GM19238 (cell line): ENCODE data around the gene MCAT.
"Not testable (repeated sequence)": the region's sequence is repeated elsewhere in the genome, so short reads cannot be mapped to it uniquely, and the experiment has no call there.

Experiments
- DNase-seq: peaks from one replicate; pipeline ENCODE4 v3.0.0; 2011; ENCODE audit warnings: low spot score; ENCODE audit not compliant: insufficient read length

MCAT gene

DNA sequence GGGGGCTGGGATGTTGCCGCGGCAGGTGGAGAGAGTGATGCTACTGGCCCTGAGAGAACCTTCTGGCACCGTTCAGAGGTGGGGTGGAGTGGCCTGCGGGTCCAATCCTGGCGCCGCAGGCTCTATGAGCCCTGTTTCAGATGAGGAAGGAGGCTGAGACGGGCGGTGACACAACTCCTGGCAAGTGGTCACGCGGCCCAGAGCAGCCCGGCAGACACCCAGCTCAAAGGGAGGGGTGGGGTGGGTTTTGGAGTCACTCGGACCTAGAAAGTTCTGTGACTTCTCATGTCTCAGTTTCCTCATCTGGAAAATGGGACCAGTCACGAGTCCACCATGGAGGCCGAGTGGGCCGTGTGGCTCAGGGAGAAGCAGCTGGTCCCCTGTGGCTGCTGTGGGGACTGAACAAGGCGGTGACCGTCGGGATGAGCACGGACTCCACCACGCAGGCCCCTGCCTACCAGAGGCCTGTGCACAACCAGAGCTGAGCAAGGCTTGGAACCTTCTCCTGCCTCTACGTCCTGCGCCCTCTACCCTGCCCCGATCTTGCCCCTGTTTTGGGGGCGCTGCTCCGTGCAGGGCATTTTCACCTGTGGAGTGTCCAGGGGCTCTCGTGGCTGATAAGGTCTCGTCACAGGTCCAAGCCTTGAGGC, 11.8 kb upstream of the MCAT start:
- no peak for DNase-seq

DNA sequence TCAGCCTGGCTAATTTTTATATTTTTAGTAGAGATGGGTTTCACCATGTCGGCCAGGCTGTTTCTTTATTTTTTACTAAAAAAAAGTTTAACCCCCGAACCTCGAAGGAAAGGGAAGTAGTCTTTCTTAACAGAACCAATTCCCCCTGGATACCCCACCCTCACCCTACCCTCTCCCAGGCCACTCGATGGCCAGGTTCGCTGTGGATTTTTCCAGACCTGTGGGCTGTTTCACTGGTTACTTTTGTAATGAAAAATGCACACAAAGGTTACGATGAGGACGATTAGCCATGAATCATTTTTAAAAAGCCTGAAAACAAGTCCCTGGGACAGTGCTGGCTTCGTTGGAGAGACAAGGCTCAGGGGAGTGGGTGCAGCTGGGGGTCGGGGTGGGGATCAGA, 10.7 kb upstream of the MCAT start:
- DNase-seq = no peak

- DNase-seq = no peak
These were observed 9.3 kb upstream of the MCAT start for GRCh38 chr22:43152357-43153071.

DNA sequence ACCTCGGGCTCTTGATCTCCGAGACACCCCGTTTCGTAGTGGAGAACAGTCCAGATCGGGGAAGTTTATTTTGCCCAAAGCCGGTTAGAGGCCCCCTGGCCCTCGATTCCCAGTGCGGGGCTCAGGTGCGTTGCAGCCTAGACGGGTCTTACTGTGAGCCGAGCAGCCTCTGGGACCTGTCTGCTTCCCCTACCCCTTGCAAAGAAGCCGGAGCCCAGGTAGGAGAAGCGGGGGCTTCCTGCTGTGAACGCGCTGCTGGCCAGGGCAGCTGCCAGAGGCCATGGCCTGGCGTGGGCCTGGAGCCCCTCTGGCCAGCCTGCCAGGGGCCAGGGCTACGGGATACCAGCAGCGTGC, 8.8 kb upstream of the MCAT start:
- no peak for DNase-seq

GRCh38 chr22:43151251-43152002, 8.2 kb upstream of the MCAT start, which contains the start of gene TSPO:
Gene TSPO (plus strand): TSS chr22:43151559. CDS start chr22:43159239, 7,680 bp downstream.
- peak; percentile 60 for DNase-seq

- no peak for DNase-seq
These were observed 7.6 kb upstream of the MCAT start for GRCh38 chr22:43150731-43151206.

- DNase-seq = no peak
These were observed 5.4 kb upstream of the MCAT start for GRCh38 chr22:43148581-43148980.

DNA sequence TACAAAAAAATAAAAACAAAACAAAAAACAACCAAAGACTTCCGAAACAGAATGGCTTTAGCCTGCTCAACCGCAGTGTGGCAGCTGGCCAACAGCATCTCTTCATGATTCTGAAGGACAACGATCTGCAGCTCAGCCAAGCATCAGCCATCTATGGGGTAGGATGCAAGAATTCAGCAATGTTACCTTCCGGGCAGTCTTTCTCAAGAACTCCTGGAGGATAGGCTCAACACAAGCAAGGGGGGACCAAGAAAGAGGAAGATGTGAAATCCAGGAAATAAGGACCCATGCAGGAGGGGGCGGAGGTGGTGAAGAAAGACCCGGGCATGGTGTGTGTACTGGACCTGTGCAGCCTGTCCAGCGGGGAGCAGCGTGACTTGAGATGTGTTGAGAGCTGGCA, 4.6 kb upstream of the MCAT start:
- DNase-seq = no peak

GRCh38 chr22:43146332-43146731, 3.1 kb upstream of the MCAT start:
- not testable (repeated sequence) for DNase-seq

- not testable (repeated sequence) for DNase-seq
These were observed 2.2 kb upstream of the MCAT start for GRCh38 chr22:43145371-43145770.

DNA sequence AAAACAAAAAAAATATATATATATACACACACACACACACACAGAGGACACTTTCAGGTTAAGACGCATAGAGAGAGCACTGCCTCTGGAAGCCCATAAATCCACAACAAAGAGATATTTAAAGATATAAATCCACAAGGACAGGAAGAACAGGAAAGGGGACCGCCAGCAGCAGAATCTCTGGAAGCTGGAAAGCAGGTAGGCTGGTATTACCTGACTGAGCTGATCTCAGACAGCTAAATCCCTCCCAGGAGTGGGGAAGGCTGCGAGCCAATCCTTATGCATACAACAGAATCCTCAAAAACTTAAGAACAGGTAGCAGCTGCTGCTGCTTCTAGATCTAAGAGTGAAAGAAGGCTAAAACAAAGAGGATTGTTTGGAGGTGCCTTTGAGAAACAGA, 1.8 kb upstream of the MCAT start:
- no peak for DNase-seq

- no peak for DNase-seq
These were observed 6.4 kb downstream of the MCAT start for GRCh38 chr22:43136801-43137200.

GRCh38 chr22:43136255-43136654, 6.9 kb downstream of the MCAT start:
- peak; percentile 78 for DNase-seq

DNA sequence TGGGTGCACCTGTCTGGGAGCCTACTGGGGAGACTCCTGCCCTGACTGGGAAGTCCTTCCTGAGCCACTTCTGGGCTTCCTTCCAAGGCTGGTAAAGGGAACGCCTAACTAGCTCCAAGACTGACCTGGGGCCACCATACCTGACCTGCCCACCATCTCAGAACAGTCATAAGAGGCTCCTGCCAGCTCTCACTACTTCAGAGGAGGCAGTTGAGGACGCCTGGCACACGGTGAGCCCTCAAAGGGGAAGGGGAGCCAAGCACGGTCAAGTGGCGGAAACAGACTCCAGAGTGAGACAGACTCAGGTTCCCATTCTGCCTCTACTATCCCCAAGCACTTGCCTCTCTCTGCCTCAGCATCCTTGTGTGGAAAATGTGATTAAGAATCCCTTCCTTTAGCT, 7.6 kb downstream of the MCAT start:
- no peak for DNase-seq

DNA sequence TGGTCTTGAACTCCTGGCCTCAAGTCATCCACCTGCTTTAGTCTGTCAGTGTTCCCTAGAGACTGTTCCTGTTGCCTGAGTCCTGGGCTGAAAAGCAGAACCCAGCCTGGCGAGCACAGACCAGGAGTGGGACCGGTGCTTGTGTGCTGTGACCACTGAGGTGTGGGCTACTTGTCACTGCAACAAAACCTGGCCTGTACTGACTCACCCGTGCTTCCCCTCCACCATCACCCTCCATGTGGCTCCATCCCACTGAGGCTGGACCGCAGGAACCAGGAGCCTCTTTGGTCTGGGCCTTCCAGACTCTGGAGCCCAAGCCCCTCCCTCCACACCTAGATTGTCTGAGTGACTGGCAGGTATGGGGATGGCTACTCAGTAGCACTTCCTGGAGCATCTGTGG, 8.6 kb downstream of the MCAT start:
- DNase-seq = no peak

GRCh38 chr22:43133401-43133800, 9.8 kb downstream of the MCAT start:
- no peak for DNase-seq

DNA sequence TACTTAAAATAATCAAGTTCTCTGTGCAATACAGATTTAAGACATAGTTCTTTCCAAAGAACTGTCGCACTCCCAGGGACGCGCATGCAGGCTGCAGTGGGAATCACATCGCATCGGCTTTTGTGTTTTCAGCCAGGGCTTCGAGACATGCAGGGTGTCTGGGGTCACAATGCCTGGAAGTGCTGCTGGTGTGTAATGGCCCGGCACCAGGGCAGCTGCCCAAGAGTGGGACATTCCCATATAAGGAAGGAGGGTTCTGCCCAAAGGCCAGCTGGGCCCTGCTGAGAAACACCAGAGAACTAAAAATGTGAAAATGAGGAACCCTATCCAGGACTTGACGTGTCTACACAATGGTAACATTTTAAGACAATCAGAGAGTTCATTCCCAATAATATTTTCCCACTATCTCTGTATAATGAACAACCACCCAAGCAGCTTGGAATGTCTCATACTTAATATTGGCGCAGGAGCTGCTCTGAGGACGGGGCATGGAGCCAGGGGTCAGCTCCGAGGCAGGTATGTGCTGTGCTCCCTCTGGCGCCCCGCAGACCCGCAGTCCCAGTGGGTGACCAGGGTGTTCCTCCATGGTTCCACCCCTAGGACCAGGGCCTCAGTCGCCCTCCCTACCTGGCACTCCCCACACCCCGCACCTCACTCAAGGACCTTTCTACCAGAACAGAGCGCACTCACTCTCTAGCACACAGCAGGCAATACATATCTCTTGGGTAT, 11.3 kb downstream of the MCAT start:
- no peak for DNase-seq

DNA sequence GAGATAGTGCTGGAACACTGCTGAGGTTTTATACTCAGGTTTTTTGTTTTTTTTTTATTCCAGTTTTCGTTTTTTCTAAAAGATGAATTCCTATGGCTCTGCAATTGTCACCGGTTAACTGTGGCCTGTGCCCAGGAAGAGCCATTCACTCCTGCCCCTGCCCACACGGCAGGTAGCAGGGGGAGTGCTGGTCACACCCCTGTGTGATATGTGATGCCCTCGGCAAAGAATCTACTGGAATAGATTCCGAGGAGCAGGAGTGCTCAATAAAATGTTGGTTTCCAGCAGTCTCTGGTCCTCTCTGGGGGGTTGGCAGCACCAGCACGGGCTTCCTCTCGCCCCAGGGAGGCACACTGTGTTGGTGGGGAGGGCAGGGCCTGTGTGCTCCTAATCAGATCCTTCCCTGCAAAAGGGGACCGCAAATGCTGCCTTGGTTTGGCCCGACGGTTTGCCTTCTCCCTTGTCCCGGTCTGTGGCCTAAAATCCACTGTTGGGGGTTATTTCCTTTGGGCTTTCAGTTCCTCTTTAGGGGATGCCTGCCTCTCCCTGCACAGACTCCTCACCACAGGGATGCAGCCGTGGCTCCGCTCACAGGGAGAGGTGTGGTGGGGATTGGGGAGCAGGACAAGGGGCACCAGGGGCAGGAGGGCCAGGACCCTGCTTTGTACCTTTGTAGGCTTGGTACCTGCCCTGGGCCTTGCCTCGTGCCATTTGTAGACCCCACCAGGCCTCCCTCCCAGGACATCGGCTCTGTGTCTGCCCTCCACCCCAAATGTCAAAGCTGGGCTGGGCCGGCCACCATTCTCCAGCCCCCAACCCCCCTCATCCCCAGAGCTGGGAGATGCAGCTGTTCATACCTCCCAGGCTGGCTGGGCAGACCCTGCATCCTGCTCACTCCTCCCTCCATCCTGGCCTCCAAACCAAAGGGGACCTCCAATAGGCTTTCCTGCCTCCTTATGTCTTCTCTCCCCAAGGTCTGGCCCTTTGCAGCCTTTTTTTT, 13.5 kb downstream of the MCAT start:
- no peak for DNase-seq

DNA sequence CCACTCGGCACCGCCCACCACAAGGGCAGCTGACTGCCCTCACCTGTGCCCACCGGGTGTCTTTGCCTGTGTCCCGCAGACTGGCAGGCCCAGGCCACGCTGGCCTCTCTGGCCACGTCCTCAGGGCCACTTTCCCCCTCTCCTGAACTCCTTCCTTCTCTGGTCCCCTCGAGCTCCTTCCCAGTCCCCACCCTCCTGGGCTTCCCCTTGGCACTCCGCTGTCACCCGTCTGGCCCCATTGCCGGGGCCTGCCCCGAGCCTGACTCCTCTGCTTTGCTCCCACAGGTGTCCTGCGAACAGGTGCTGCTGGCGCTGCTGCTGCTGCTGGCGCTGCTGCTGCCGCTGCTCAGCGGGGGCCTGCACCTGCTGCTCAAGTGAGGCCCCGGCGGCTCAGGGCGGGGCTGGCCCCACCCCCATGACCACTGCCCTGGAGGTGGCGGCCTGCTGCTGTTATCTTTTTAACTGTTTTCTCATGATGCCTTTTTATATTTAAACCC, 14.2 kb downstream of the MCAT start:
- no peak for DNase-seq

DNA sequence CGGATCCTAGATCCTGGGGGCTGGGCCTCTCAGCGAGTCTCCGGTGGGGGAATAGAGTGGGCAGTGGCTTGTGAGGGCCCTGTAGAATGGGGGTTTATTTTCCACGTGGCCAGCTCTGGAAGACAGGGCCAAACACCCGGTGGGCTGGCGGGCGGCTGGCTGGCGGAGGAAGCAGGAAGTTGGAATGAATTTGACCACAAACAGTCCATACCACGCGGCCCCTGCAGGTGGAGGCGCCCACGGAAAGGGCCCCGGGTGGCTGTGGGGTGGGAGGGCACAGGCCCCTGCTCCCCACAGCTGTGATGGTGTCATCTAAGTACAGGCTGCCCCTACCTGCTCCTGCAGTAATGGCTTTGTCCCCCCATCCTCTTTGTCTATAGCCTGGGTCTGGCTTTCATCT, 15.1 kb downstream of the MCAT start:
- no peak for DNase-seq
